ENCODE measurements around the gene FANCG.

The FANCG gene

DNA sequence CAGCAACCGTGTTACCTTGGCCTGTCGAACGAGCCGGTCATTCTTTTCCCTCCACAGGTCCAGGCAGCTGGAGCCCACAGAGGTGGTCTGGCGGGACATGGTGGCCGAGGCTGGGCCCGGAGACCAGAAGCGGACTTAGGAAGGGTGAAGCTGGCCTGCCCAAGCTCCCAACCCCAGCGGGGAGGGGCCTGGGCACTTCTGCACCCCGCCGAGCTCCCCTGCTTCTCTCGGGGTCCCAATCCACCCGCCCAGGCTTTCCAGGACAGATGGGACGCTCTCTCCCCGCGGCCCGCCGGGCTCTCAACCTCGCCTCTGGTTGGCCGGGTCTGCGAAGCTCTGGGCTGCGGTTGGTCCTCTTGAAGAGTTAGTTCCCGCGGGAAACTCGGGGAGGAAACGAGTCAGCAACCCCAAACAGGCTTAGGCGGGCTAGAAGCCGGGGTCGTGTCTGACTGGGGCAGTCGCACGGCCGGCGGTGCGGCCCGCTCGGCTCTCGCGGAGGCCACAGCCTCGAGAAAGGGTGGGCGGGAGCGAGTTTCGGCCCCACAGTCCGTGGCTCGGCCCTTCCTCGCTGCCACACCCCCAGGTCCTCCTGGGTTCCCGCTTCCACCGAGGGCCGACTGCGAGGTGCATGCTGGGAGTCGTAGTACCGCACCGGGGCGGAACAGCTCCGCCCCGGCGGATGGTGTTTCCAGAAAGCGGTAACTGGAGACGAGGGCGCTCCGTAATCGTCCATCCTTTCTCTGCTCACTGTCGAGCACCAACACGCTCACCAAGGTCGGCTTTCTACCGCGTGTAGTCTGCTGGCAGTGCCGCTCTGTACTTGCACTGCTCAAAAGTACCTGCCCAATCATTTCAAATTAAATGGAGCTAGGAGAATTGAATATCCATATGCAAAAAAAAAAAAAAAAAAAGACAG is at the start of gene FANCG:
TSS of gene FANCG (minus strand) at position 517 of the 916 bp plus-strand sequence. CDS start at position 99, 418 bp downstream.
- TF ChIP-seq JUND (IDR thresholded peaks at IDR 0.05; ENCODE audit: low read depth), result no peak
- peak; percentile 72 to 92 for DNase-seq (ENCODE audit: low read depth in 1 of 2, low spot score in 1 of 2)
- in situ Hi-C loops (cut with HindIII; ENCODE audit: low pct_unique_long_range_greater_than_20kb, low sequenced_read_pairs), result no loop called here

DNA sequence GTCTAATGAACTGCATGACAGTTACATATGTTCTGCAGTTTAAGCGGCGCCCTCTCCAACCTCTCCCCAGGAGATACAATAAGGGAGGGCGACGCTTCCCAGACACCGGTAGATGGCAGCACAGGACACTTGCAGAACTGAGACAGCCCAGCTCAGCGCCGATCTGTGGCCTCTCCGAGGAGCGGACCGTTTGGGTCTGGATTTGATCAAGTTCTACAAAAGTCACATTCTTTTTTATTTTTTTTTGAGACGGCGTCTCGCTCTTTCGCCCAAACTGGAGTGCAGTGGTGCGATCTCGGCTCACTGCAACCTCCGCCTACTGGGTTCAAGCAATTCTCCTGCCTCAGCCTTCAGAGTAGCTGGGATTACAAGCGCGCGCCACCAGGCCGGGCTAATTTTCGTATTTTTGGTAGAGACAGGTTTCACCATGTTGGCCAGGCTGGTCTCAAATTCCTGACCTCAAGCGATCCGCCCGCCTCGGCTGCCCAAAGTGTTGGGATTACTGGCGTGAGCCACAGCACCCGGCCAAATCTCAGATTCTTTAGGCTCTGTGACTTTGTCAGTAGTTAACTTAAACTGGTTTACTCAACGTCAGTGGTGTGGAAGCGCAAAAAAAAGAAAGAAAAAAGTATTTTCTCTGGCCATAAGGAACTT is 37.3 kb upstream of the FANCG start:
- DNase-seq (ENCODE audit: low read depth in 1 of 2, low spot score in 1 of 2), result peak; percentile 52 to 93
- in situ Hi-C loops (cut with HindIII; ENCODE audit: low pct_unique_long_range_greater_than_20kb, low sequenced_read_pairs), result no loop called here
- no peak for TF ChIP-seq JUND (IDR thresholded peaks at IDR 0.05; ENCODE audit: low read depth)

DNA sequence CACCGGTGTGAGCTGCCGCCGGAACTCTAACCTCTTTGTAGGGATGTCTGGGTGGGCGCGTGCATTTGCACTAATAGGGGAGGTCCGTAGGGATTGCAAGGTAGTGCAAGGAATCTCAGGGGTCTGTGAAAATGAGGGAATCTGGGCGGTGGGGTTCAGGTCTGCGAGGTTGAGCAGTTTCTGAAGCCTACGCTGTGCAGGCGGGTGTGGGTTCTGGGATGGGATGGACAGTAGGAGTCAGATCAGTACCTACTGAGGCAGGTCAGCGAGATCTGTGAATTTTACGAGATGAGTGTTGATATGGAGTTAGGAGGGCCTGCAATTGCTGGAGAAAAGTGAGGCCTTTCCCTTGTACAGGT is 36.8 kb upstream of the FANCG start:
- TF ChIP-seq JUND (IDR thresholded peaks at IDR 0.05; ENCODE audit: low read depth), result no peak
- in situ Hi-C loops (cut with HindIII; ENCODE audit: low pct_unique_long_range_greater_than_20kb, low sequenced_read_pairs), result no loop called here
- no peak for DNase-seq (ENCODE audit: low read depth in 1 of 2, low spot score in 1 of 2)

GRCh38 chr9:35115680-35116538 is 36.2 kb upstream of the FANCG start, which contains the start of gene ATOSB:
ATOSB (minus strand) TSS chr9:35115862; CDS start chr9:35108274, 7,588 bp downstream.
- TF ChIP-seq JUND (IDR thresholded peaks at IDR 0.05; ENCODE audit: low read depth), result no peak
- DNase-seq (ENCODE audit: low read depth in 1 of 2, low spot score in 1 of 2), result peak; percentile 77 to 97
- in situ Hi-C loops (cut with HindIII; ENCODE audit: low pct_unique_long_range_greater_than_20kb, low sequenced_read_pairs), result no loop called here

GRCh38 chr9:35114840-35115628 is 35.3 kb upstream of the FANCG start:
- in situ Hi-C loops (cut with HindIII; ENCODE audit: low pct_unique_long_range_greater_than_20kb, low sequenced_read_pairs), result no loop called here
- TF ChIP-seq JUND (IDR thresholded peaks at IDR 0.05; ENCODE audit: low read depth), result no peak
- no peak for DNase-seq (ENCODE audit: low read depth in 1 of 2, low spot score in 1 of 2)

GRCh38 chr9:35114113-35114839 is 34.5 kb upstream of the FANCG start:
- peak in 1 of 2 experiments; percentile 81 for DNase-seq (ENCODE audit: low read depth in 1 of 2, low spot score in 1 of 2)
- no peak for TF ChIP-seq JUND (IDR thresholded peaks at IDR 0.05; ENCODE audit: low read depth)
- in situ Hi-C loops (cut with HindIII; ENCODE audit: low pct_unique_long_range_greater_than_20kb, low sequenced_read_pairs), result no loop called here

DNA sequence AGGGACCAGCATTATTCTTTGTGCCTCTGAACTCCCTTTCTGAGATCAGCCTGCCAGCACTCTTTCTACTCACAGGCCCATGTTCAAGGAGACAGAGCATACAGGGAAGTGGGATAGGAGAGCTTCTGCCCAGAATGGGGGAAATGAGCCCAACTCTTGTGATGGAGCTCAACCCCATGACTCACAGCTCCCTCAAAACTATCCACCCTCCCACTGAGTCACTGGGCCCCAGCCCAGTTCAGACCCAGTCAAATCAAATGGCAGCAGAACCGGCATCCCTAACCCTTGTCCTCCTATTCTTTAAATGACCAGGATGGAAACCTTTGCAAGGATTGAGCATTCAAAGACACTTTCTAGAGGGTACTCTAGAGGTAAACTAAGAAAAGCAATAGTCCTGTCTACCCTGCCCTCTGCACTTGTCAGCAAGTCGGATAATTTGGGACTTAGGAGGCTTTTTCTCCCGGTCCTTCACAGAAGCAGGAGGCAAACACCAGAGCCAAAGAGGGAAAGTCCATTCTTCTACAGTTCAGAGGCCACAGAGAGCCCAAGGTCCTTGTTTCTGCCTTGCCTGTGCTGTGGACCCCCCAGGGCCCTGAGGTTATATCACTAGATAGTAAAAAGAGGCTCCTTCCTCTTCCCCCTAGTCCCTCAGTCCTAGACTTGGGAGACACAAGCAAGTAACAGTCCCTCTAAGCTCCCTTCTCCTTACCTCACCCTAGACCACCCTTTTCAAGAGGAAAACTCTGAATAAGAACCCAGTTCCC is 32.7 kb upstream of the FANCG start:
- no peak for TF ChIP-seq JUND (IDR thresholded peaks at IDR 0.05; ENCODE audit: low read depth)
- no peak for DNase-seq (ENCODE audit: low read depth in 1 of 2, low spot score in 1 of 2)
- in situ Hi-C loops (cut with HindIII; ENCODE audit: low pct_unique_long_range_greater_than_20kb, low sequenced_read_pairs), result no loop called here

DNA sequence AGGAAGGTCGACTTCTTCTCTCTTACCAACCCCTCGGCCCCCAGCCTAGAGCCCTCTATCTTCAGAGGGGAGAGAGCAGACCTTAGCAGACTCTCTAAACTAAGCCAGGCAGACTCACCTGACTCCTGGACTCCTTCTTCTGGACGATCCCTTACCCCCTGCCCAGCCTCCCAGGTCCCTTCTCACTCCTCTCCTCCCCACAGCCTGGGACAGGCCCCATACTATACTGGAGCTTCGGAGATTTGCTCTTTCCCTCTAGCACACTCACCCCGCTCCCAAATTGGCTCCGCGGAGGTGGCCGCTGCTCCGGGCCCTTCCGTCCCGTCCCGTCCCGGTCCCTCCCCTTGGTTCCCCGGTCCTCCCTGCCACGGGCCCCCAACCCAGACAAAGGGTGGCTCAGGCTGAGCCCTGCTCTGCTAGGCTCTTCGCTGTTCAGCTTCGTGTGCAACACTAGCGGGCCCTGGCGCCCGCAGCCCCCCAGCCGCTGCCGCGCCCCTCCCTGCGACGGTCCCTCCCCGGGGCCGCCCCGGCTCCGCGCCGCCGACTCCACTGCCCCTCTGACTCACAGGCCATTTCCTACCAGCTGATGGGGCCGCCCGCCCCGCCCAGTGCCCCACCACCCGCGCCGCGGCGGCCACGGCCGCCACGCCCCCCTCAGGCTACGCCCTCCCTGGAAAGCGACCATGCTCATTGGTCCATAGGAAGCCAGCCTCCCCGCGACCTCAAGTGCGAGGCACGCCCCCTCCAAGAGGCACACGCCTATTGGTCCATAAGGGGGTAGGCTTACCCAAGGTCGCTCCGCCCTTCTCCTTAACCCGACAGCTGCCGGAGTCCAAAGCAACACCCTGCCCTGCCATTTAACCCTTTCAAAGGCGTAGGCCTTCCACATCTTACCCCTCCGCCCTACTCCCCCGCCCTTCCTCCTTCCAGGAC is 31.5 kb upstream of the FANCG start:
- no peak for TF ChIP-seq JUND (IDR thresholded peaks at IDR 0.05; ENCODE audit: low read depth)
- in situ Hi-C loops (cut with HindIII; ENCODE audit: low pct_unique_long_range_greater_than_20kb, low sequenced_read_pairs), result no loop called here
- peak; percentile 92 to 98 for DNase-seq (ENCODE audit: low read depth in 1 of 2, low spot score in 1 of 2)

DNA sequence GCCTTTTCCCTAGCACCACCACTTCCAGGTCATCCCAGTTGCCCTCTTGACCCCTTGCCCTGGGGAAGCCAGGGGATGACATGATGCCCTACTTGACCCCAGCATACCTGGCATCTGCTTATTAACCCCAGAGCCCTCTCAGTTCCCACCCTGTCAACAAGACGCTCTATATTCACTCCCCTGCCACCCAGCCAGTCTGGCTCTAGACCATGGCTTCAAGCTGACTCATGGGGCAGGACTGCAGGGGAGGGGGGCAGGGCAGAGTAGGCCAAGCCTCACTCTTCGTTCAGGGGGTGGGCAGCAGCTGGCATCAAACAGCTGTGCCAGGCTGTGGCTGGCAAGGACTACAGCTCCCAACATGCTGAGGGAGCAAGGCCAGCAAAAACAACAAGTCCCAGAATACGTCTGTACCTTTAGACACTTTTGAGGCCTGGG is 30.6 kb upstream of the FANCG start:
- DNase-seq (ENCODE audit: low read depth in 1 of 2, low spot score in 1 of 2), result no peak
- no peak for TF ChIP-seq JUND (IDR thresholded peaks at IDR 0.05; ENCODE audit: low read depth)
- in situ Hi-C loops (cut with HindIII; ENCODE audit: low pct_unique_long_range_greater_than_20kb, low sequenced_read_pairs), result no loop called here
